SU-DHL-6 (cell line): ENCODE data around the gene EIF1B.

Experiments
- H2AFZ ChIP-seq: fragments of 200-600 bp; sonication (generic); 2 replicates; pipeline ENCODE4 v1.6.1; 2014; ENCODE audit warnings: low read depth, mild to moderate bottlenecking, moderate library complexity, mixed read lengths, antibody characterized with exemption, low read length; ENCODE audit not compliant: severe bottlenecking
- H3F3A ChIP-seq: fragments of 200-600 bp; shearing (Covaris generic); 2 replicates; pipeline ENCODE4 v1.6.0; 2016; ENCODE audit warnings: antibody characterized with exemption, mild to moderate bottlenecking; ENCODE audit not compliant: insufficient read depth
- H3K27ac ChIP-seq: fragments of 200-600 bp; sonication (generic); 2 replicates; pipeline ENCODE4 v1.5.1; 2016; ENCODE audit warnings: low read depth, mild to moderate bottlenecking, low read length, moderate library complexity, mixed read lengths
- H3K27me3 ChIP-seq: fragments of 200-600 bp; sonication (generic), shearing (Covaris generic); 2 replicates; pipeline ENCODE4 v1.6.0; 2014; ENCODE audit warnings: mild to moderate bottlenecking, low read length
- H3K36me3 ChIP-seq: fragments of 200-600 bp; sonication (generic); 2 replicates; pipeline ENCODE4 v1.6.1; 2014; ENCODE audit warnings: mild to moderate bottlenecking, low read length, mixed read lengths
- H3K4me2 ChIP-seq: fragments of 300-600, 200-600 bp; shearing (Covaris generic), sonication (generic); 2 replicates; pipeline ENCODE4 v1.6.0; 2014; ENCODE audit warnings: low read length, low read depth, mild to moderate bottlenecking; ENCODE audit not compliant: poor library complexity, severe bottlenecking
- H3K4me3 ChIP-seq: fragments of 200-600 bp; sonication (generic); 2 replicates; pipeline ENCODE4 v1.5.1; 2014; ENCODE audit warnings: antibody characterized with exemption, low read length, mild to moderate bottlenecking, mixed read lengths; ENCODE audit not compliant: insufficient read depth, poor library complexity, severe bottlenecking
- H3K79me2 ChIP-seq: fragments of 200-600 bp; sonication (generic); 2 replicates; pipeline ENCODE4 v1.6.1; 2014; ENCODE audit warnings: mild to moderate bottlenecking, low read length, moderate library complexity; ENCODE audit not compliant: insufficient read depth
- H3K9ac ChIP-seq: fragments of 200-600 bp; sonication (generic); 2 replicates; pipeline ENCODE4 v1.7.0; 2014; ENCODE audit warnings: mild to moderate bottlenecking, low read length
- H3K9me2 ChIP-seq: fragments of 200-600 bp; sonication (generic); replicated peaks from 2 replicates; pipeline ENCODE4 v1.6.1; 2014; ENCODE audit warnings: low read length; ENCODE audit not compliant: insufficient read depth
- H3K9me3 ChIP-seq: fragments of 200-600 bp; sonication (generic); 2 replicates; pipeline ENCODE4 v1.6.1; 2014; ENCODE audit warnings: low read length, mixed read lengths; ENCODE audit not compliant: insufficient read depth
- H4K20me1 ChIP-seq: fragments of 200-600 bp; sonication (generic); 2 replicates; pipeline ENCODE4 v1.6.1; 2014; ENCODE audit warnings: low read depth, mild to moderate bottlenecking, antibody characterized with exemption, low read length, moderate library complexity, mixed read lengths
- CTCF ChIP-seq: fragments of 200-600 bp; sonication (generic); IDR thresholded peaks from one replicate; pipeline ENCODE4 v1.5.1; 2017; ENCODE audit warnings: antibody characterized with exemption, mild to moderate bottlenecking, low read length, moderate library complexity; ENCODE audit not compliant: insufficient read depth, poor library complexity, severe bottlenecking
- EZH2phosphoT487 ChIP-seq: fragments of 200-600 bp; sonication (generic), shearing (Covaris generic); conservative IDR thresholded peaks from 2 replicates; pipeline ENCODE4 v1.6.1; 2018; ENCODE audit warnings: mild to moderate bottlenecking, antibody characterized with exemption, low read length, moderate library complexity, mixed read lengths

Gene EIF1B

GRCh38 chr3:40333852-40334251 lies 24.3 kb downstream of the EIF1B start:
- Histone ChIP-seq H3K4me2 (no peak overlapping the region), H3F3A (no peaks in the 10 kb centered on the region), H3K27me3 (no peaks in the 10 kb centered on the region), H3K9ac (no peak overlapping the region), H3K9me2 (no peaks in the 10 kb centered on the region), H3K79me2 (no peaks in the 10 kb centered on the region), H2AFZ (no peak overlapping the region), H3K9me3 (no peaks in the 10 kb centered on the region), H3K36me3 (no peaks in the 10 kb centered on the region), H3K27ac (no peak overlapping the region), H4K20me1 (no peaks in the 10 kb centered on the region), H3K4me3 (no peak overlapping the region)
- no peak for TF ChIP-seq CTCF

GRCh38 chr3:40336101-40336500 lies 26.6 kb downstream of the EIF1B start:
- no peak for TF ChIP-seq EZH2phosphoT487
- TF ChIP-seq CTCF, result no peak
- H3K27me3 ChIP-seq, result no peaks in the 10 kb centered on the region
- H3K27ac ChIP-seq, result no peak overlapping the region
- no peak overlapping the region for H3K4me2 ChIP-seq
- H3K4me3 ChIP-seq, result no peak overlapping the region
- H3K36me3 ChIP-seq, result no peaks in the 10 kb centered on the region
- no peaks in the 10 kb centered on the region for H3K9me3 ChIP-seq
- no peaks in the 10 kb centered on the region for H3F3A ChIP-seq
- H3K9ac ChIP-seq, result no peak overlapping the region
- no peaks in the 10 kb centered on the region for H3K79me2 ChIP-seq
- H3K9me2 ChIP-seq, result no peaks in the 10 kb centered on the region
- no peaks in the 10 kb centered on the region for H4K20me1 ChIP-seq
- no peak overlapping the region for H2AFZ ChIP-seq

GRCh38 chr3:40336511-40337135 lies 27.1 kb downstream of the EIF1B start:
- TF ChIP-seq EZH2phosphoT487 (no peak), CTCF (no peak)
- H3K9me2 ChIP-seq, result no peaks in the 10 kb centered on the region
- H3K27ac ChIP-seq, result no peak overlapping the region
- no peaks in the 10 kb centered on the region for H3F3A ChIP-seq
- H3K36me3 ChIP-seq, result no peaks in the 10 kb centered on the region
- no peaks in the 10 kb centered on the region for H3K27me3 ChIP-seq
- H4K20me1 ChIP-seq, result no peaks in the 10 kb centered on the region
- H3K79me2 ChIP-seq, result no peaks in the 10 kb centered on the region
- H3K9me3 ChIP-seq, result no peaks in the 10 kb centered on the region
- no peak overlapping the region for H2AFZ ChIP-seq
- no peak overlapping the region for H3K4me3 ChIP-seq
- H3K4me2 ChIP-seq, result no peak overlapping the region
- H3K9ac ChIP-seq, result no peak overlapping the region
